Stimulated activated memory B cell treated with anti-CD40 and anti-IgM and Interleukin-4, amounts not matched to agents 10 μg/mL and 1 μg/mL and 100 μg/mL, for 72 hours (primary cell): Measurements from ENCODE around the gene AUTS2.
"Not testable (repeated sequence)": the region's sequence is repeated elsewhere in the genome, so short reads cannot be mapped to it uniquely, and the experiment has no call there.

Source experiments
- ATAC-seq: fragments of 150-1000 bp; cut with Tn5 transposase; 2 replicates; pipeline ENCODE4 v1.10.0; 2021
- H3K27ac Mint-ChIP-seq: one replicate; pipeline ENCODE4 v1.8.0; 2022; ENCODE audit warnings: mild to moderate bottlenecking, mixed read lengths
- H3K27me3 Mint-ChIP-seq: one replicate; pipeline ENCODE4 v1.8.0; 2022; ENCODE audit warnings: mixed read lengths
- H3K36me3 Mint-ChIP-seq: one replicate; pipeline ENCODE4 v1.8.0; 2022; ENCODE audit warnings: mixed read lengths
- H3K4me1 Mint-ChIP-seq: one replicate; pipeline ENCODE4 v1.8.0; 2022; ENCODE audit warnings: mixed read lengths
- H3K4me3 Mint-ChIP-seq: one replicate; pipeline ENCODE4 v1.8.0; 2022; ENCODE audit warnings: mild to moderate bottlenecking, moderate library complexity, mixed read lengths
- H3K9me3 Mint-ChIP-seq: one replicate; pipeline ENCODE4 v1.8.0; 2022; ENCODE audit warnings: mixed read lengths

Gene AUTS2

DNA sequence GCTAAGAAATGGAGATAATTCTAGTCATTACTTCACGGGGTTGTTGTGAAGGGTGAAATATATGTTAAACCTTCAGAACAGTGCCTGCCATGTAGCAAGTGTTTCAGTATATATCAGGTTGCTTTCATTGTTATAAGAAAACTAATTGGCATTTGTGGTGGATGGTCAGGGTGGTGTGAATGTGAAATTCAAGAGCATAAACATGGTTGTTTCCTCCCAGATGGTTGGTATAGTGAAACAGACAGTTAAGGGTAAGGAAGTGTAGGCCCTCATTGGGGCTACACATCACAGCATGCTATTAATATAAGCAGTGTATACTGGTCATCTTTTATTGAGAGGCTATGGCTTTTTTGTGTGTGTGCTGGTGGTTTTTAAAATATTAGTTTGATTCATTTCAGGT is 171.6 kb downstream of the AUTS2 start:
- Mint-ChIP-seq H3K4me1 (peaks cover 18% of the 10 kb centered on the region), H3K36me3 (no peaks in the 10 kb centered on the region), H3K27me3 (no peaks in the 10 kb centered on the region), H3K9me3 (peaks cover 3% of the 10 kb centered on the region), H3K27ac (no peak overlapping the region), H3K4me3 (no peak overlapping the region)
- ATAC-seq, result no peak

DNA sequence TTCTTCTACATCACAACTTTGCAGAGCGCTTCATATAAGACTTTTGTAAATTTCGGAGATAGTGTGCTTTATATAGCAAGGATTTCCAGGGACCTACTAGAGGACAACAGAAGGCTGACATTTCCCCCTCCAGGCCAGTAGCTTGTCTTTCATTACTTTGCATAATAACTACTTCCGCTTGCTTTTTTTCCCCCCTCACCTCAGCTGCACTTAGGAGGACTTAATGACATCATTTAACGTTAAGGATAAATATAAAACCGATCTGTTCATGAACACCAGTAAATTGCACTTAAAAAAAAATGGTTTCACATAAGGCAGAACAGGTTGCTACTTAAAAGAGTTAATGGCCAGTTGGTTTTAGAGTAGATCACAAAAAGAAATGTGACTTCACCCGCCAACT is 172.3 kb downstream of the AUTS2 start:
- H3K27ac Mint-ChIP-seq, result no peak overlapping the region
- no peak overlapping the region for H3K4me3 Mint-ChIP-seq
- peaks cover 18% of the 10 kb centered on the region for H3K4me1 Mint-ChIP-seq
- ATAC-seq, result no peak
- no peaks in the 10 kb centered on the region for H3K36me3 Mint-ChIP-seq
- H3K27me3 Mint-ChIP-seq, result no peaks in the 10 kb centered on the region
- peaks cover 3% of the 10 kb centered on the region for H3K9me3 Mint-ChIP-seq

DNA sequence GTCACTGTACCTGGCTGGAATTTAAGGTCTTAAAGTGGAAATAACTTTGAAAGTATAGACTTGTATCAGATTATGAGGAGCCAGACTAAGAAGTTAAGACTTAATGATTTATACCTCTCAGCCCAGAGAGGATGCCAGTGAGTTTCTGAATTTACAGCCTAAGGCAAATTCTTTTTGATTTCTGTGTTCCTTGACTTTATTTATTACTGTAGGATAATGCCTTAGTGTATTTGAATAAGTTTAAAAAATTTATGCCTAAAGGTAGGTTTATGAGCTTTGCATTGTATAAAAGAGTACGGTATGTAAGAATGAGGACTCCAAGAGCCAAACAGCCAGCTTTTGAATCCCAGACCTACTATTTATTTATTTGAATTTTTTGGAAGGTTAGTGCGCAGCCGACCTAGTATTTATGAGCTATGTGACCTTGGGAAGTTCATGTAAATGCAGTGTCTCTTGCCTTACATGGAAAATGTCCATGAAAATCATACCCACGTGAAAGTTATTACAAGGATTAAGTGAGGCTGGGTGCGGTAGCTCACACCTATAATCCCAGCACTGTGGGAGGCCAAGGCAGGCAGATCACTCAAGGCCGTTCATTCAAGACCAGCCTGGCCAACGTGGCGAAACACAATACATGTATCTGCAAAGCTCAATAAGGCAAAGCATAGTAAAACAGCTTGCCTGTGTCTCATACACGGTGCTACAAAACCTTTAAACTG is 174.6 kb downstream of the AUTS2 start:
- Mint-ChIP-seq H3K27me3 (no peaks in the 10 kb centered on the region), H3K9me3 (no peaks in the 10 kb centered on the region), H3K4me1 (peaks cover 12% of the 10 kb centered on the region), H3K4me3 (no peak overlapping the region), H3K36me3 (no peaks in the 10 kb centered on the region), H3K27ac (no peak overlapping the region)
- ATAC-seq, result no peak

DNA sequence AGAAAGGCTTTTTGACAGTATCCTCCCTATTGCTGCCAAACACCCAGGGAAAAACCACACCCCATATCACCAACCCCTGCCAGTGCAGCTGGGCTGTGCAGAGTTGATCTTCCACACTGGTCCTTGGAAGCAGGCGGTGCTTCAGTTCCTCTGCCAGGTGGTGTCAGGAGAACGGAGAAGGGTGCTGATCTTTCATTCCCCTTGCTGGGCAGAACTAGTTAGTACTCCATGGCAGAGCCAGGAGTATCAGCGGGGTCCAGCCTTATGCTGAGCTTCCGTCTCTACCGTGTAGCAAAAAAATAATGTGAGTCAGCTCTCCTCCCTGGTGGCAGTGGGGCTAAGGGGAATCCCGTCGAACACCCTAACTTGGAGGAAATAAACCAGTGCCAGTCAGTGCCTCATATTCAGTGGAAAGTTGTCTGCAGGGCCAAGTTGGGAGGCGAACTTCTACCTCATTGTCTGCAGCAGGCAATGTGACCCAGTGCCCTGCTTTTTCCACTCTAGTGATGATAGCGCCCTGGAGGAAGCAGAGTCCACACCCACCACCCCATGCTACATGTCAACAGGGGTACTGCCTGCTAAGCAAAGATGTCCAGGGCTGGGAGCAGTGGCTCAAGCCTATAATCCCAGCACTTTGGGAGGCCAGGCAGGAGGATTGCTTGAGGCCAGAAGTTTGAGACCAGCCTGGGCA is 175.4 kb downstream of the AUTS2 start:
- H3K36me3 Mint-ChIP-seq, result no peaks in the 10 kb centered on the region
- H3K27me3 Mint-ChIP-seq, result no peaks in the 10 kb centered on the region
- no peaks in the 10 kb centered on the region for H3K9me3 Mint-ChIP-seq
- no peak overlapping the region for H3K4me3 Mint-ChIP-seq
- peaks cover 7% of the 10 kb centered on the region for H3K4me1 Mint-ChIP-seq
- H3K27ac Mint-ChIP-seq, result no peak overlapping the region
- ATAC-seq, result peak; percentile 28

DNA sequence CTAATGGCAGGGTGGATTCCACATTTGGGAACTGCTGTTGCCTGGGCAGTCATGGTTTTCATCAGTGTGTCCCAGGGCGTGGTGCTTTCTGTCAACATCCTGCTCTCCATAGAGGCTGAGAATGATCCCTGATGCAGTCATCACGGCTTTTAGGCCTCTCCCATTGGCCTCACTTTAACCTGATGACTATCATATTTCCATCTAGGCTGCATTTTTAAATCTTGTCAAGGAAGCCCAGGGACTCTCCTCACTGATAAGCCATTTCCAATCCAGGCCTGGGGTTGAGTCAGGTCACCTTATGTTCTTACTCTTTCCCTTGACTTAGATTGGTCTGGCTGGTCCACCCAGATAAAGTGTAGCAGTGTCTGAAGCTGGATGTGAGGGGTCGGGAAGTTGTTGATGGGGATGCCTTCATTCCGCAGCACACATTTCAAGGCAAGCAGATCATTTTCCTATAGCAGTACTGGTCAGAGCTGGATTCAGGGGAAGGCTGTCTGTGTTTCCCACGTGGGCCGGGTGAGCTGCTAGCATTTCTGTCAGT is 177.0 kb downstream of the AUTS2 start:
- Mint-ChIP-seq H3K36me3 (no peaks in the 10 kb centered on the region), H3K27ac (no peak overlapping the region), H3K9me3 (no peaks in the 10 kb centered on the region), H3K4me3 (no peak overlapping the region), H3K27me3 (no peaks in the 10 kb centered on the region), H3K4me1 (peaks cover 6% of the 10 kb centered on the region)
- no peak for ATAC-seq

DNA sequence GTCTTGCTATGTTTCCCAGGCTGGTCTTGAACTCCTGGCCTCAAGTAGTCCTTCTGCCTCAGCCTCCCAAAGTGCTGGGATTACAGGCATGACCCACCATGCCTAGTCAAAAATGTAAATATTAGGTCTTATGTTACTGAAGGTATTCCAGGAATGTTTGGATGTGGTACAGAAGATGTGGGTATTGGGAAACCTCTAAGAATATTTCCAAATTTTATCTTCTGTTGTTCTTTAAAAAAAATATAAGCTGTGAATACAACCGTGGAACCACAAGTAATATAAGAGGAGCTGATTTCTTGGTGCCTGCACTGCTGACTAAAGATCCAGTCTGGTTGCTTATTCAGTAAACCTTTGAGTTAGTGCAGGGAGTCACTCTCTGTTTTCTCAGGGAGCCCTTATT is 178.3 kb downstream of the AUTS2 start:
- H3K9me3 Mint-ChIP-seq, result no peaks in the 10 kb centered on the region
- no peaks in the 10 kb centered on the region for H3K27me3 Mint-ChIP-seq
- no peaks in the 10 kb centered on the region for H3K36me3 Mint-ChIP-seq
- H3K27ac Mint-ChIP-seq, result no peak overlapping the region
- no peak overlapping the region for H3K4me3 Mint-ChIP-seq
- ATAC-seq, result no peak
- H3K4me1 Mint-ChIP-seq, result peaks cover 10% of the 10 kb centered on the region

DNA sequence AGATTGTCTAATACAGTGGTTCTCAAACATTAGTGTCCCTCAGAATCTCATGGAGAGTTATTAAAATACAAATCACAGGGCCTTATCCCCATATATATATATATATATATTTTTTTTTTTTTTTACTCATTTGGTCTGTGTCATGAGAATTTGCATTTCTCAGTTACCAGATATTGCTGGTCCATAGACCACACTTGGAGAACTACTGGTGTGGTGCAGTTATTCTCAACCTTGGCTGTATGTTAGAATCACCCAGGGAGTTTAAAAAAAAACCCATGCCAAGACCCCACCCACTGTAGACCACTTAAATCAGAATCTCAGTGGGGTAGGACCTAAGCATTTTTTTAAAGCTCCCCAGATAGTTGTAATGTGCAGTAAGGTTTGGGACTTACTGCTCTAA is 179.9 kb downstream of the AUTS2 start:
- Mint-ChIP-seq H3K9me3 (no peaks in the 10 kb centered on the region), H3K4me1 (peaks cover 14% of the 10 kb centered on the region), H3K27ac (no peak overlapping the region), H3K27me3 (no peaks in the 10 kb centered on the region), H3K4me3 (no peak overlapping the region), H3K36me3 (no peaks in the 10 kb centered on the region)
- ATAC-seq, result no peak

DNA sequence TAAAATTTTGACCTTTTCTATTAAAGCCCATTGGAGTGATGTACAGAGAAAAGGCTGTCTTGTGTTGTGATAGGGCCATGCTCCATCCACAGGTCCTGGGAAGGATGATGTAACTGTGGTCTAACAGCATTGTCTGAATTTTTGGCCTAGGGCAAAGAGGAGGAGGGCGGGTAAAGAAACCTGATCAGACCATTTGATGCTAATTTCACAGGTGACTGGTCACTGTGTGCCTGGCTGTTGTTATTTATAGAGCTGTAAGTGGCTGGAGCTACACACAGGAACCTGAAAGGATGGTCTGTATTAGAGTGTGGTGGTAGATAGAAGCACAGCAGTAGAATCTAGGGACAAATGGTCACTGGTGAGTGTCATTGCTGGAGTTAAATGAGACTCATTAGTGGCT is 182.1 kb downstream of the AUTS2 start:
- Mint-ChIP-seq H3K27me3 (no peaks in the 10 kb centered on the region), H3K27ac (no peak overlapping the region), H3K36me3 (no peaks in the 10 kb centered on the region), H3K4me3 (no peak overlapping the region), H3K4me1 (peaks cover 8% of the 10 kb centered on the region), H3K9me3 (no peaks in the 10 kb centered on the region)
- ATAC-seq, result no peak

DNA sequence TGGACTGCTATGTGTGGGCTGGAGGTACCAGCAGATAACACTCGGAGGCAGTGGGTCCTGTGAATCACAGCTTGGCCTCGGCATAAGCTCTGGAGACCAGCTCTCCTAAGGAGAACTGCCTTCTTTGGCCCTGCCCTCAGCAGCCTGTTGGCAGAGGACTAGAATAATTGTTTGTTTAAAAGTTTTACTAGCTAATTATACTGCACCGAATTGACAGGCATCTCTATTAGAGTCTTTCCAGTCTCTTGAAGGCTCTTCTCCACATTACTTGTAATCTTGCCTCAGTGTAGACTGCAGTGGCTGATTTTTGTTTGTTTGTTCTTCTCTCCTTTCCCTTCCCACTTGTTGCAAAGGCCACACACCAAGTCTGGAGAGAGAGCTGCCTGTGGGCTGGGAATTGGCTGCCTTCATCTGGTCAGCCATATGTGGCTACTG is 183.2 kb downstream of the AUTS2 start:
- H3K27me3 Mint-ChIP-seq, result no peaks in the 10 kb centered on the region
- no peaks in the 10 kb centered on the region for H3K9me3 Mint-ChIP-seq
- no peak for ATAC-seq

DNA sequence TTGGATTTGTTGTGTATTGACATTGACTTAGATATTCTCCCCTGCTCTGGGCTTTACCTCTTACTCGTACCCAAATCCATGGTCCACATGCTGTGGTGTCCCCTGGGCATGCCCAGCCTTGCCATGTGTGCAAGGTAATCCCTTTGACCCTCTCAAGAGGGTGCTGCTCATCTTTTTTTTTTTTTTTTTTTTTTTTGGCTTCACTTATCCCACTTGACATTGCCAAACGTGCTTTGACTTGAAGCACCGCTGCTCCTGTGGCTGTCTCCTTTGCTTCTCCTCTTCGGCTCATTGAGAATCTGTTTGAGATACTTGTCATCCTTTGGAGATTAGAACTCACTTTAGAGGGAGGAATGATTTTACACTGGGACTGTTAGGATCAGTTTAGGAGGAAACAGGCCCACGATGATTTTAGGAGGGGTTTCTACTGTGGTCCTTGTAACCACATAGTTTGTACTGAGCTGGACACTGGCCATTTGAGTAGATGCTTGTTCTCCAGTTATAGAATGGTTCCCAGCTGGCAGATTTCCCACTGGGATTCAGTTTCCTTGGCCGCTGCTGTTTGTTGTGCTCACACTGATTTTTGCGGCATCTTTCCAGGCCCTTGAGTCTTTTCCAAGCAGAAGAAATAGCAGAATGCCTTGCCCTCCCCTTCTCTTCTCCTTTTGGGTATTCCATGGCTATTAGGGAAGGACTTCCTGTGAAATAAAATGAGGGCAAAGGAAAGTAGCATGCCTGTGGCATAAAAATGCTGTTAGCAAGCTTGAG is 184.8 kb downstream of the AUTS2 start:
- Mint-ChIP-seq H3K36me3 (no peaks in the 10 kb centered on the region), H3K27me3 (no peaks in the 10 kb centered on the region), H3K4me3 (no peak overlapping the region), H3K9me3 (no peaks in the 10 kb centered on the region), H3K27ac (no peak overlapping the region), H3K4me1 (peaks cover 8% of the 10 kb centered on the region)
- no peak for ATAC-seq

More for the DNA sequence above, 183.2 kb downstream of the AUTS2 start:
- Mint-ChIP-seq H3K4me3 (no peak overlapping the region), H3K4me1 (peaks cover 8% of the 10 kb centered on the region), H3K27ac (no peak overlapping the region), H3K36me3 (no peaks in the 10 kb centered on the region)

DNA sequence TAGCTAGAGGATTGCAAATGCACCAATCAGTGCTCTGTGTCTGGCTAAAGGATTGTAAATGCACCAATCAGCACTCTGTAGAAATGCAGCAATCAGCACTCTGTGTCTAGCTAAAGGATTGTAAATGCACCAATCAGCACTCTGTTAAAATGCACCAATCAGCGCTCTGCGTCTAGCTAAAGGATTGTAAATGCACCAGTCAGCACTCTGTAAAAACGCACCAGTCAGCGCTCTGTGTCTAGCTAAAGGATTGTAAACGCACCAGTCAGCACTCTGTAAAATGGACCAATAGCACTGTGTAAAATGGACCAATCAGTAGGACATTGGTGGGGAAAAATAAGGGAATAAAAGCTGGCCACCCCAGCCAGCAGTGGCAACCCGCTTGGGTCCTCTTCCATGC is 187.9 kb downstream of the AUTS2 start:
- not testable (repeated sequence) for H3K27ac Mint-ChIP-seq, H3K27me3 Mint-ChIP-seq, H3K9me3 Mint-ChIP-seq, ATAC-seq, H3K4me3 Mint-ChIP-seq, H3K36me3 Mint-ChIP-seq, H3K4me1 Mint-ChIP-seq

DNA sequence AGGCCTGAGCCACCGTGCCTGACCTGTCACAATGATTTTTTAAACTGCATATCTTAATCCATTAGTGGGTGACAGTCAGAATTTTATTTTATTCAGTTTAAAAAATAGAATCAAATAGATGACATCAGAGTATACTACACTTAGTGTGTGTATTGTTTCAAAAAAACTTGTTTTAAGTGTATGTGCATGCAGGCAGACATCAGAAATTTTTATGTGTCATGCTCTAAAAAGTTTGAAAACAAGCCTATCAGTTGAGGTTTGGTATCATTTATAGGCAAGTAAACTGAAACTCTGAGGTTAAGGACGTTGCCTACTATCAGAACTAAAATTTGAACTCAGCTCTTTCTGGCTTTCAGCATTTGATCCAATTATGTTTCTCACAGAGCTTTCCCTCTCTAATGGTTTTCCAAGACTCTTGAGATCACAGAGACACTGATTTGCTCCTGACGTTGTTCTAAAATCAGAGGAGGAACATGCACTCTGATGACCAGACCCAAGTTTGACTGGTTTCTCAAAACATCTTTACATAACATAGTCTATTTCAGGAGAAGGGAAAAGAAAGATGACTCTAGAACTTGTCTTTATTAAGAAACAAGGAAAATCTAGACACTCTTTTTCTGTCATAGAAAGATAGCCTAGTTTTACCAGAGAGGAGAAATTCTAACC is 188.6 kb downstream of the AUTS2 start:
- Mint-ChIP-seq H3K9me3 (no peaks in the 10 kb centered on the region), H3K4me1 (peaks cover 1% of the 10 kb centered on the region), H3K27ac (no peak overlapping the region), H3K4me3 (no peak overlapping the region), H3K27me3 (no peaks in the 10 kb centered on the region), H3K36me3 (no peaks in the 10 kb centered on the region)
- no peak for ATAC-seq

DNA sequence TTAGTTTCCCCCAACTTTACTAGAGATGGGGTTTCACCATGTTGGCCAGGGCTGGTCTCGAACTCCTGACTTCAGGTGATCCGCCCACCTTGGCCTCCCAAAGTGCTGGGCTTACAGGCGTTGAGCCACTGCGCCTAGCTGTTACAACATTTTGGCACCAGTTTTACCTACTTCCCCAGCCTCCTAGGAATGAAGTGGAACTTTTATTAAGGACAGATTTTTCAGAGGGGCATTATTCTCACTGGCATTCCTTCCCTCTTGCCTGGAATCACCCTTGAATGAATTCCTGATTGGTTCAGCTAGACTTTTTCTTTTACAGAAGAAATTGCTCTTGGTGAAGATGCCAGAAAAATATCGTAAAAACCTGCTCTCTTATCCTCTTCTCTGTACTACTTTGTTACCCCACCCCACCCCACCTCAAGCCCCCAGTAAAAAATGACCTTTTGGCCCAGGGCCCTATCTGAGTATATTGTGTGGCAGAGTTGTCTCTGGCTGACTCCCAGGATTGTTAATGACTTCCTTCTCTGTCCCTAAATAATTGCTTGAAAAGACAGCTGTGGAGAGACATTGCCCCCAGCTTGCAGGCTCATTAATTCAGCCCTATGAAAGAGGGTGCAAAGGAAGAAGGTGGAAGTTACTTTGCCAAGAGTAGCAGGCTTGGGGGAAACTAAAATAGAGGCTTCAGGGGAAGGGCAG is 189.6 kb downstream of the AUTS2 start:
- H3K4me1 Mint-ChIP-seq, result no peaks in the 10 kb centered on the region
- no peak overlapping the region for H3K4me3 Mint-ChIP-seq
- no peaks in the 10 kb centered on the region for H3K27me3 Mint-ChIP-seq
- no peaks in the 10 kb centered on the region for H3K9me3 Mint-ChIP-seq
- no peak overlapping the region for H3K27ac Mint-ChIP-seq
- H3K36me3 Mint-ChIP-seq, result no peaks in the 10 kb centered on the region
- no peak for ATAC-seq

DNA sequence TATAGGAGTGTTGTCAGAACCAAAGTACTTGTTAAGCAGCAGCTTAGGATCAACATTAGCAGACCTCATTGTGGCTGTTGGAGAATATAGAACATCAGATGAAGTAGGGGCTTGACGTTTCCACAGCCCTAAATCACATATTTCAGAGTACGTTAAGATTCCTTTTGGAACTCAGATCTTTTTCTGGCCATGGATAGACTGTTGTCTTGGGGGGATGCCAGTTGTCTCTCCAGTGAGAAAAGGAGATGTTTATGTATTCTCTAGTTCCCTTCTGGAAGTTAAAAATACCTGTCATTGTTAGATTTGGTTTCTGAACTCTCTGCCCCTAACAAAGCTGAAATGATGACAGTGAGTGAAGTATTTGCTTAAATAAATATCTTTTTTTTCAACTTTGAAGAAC is 191.3 kb downstream of the AUTS2 start:
- no peak for ATAC-seq
- H3K36me3 Mint-ChIP-seq, result no peaks in the 10 kb centered on the region
- H3K27ac Mint-ChIP-seq, result no peak overlapping the region
- H3K27me3 Mint-ChIP-seq, result no peaks in the 10 kb centered on the region
- no peaks in the 10 kb centered on the region for H3K4me1 Mint-ChIP-seq
- H3K4me3 Mint-ChIP-seq, result no peak overlapping the region
- no peaks in the 10 kb centered on the region for H3K9me3 Mint-ChIP-seq
